Muscle of leg (tissue), 11 donors: Measurements from ENCODE around the gene OR4L1. TPM values are rescaled to one million over a fixed set of nuclear protein-coding genes. Genes with fewer than 3 reads are reported as not detected.

Source experiments
- DNase-seq: peaks from one replicate; pipeline ENCODE4 v3.0.0; 2013
- H3K27ac ChIP-seq: one replicate; pipeline ENCODE4 v1.5.1; 2013; ENCODE audit warnings: mild to moderate bottlenecking, low read length, control low read depth
- H3K27me3 ChIP-seq: one replicate; pipeline ENCODE4 v1.6.1; 2013; ENCODE audit warnings: low read length; ENCODE audit not compliant: control insufficient read depth, insufficient read depth
- H3K36me3 ChIP-seq: one replicate; pipeline ENCODE4 v1.6.1; 2013; ENCODE audit warnings: low read length; ENCODE audit not compliant: control insufficient read depth, insufficient read depth
- H3K4me1 ChIP-seq: one replicate; pipeline ENCODE4 v1.6.1; 2013; ENCODE audit warnings: low read length; ENCODE audit not compliant: control insufficient read depth, insufficient read depth
- H3K4me3 ChIP-seq: one replicate; pipeline ENCODE4 v1.5.1; 2013; ENCODE audit warnings: low read length, control low read depth
- H3K9me3 ChIP-seq: replicated peaks from 2 replicates; pipeline ENCODE4 v1.6.1; 2013; ENCODE audit warnings: low read depth, low read length; ENCODE audit not compliant: control insufficient read depth
- WGBS: methylation state at CpG from one replicate; pipeline ENCODE4 v1.1.5; 2013; ENCODE audit warnings: missing lambda C conversion rate; ENCODE audit not compliant: insufficient coverage; 5-methylcytosine and 5-hydroxymethylcytosine counted together
- polyA plus RNA-seq, 8 donors: library from polyadenylated mRNA; unstranded; fragments of 120-200 nt; gene quantifications; one replicate each; pipeline versions ENCODE4 v1.2.1 to v1.2.3, GENCODE V29; 2013; ENCODE audit warnings: inconsistent platforms in 1 of 8, low replicate concordance in 1 of 8; ENCODE audit not compliant: insufficient read length in 8 of 8, insufficient read depth in 1 of 8
- total RNA-seq: library from RNA; stranded (reverse); fragments of 120-200 nt; gene quantifications from one replicate; pipeline ENCODE4 v1.2.4, GENCODE V29; 2013

Gene OR4L1
- total and polyA plus RNA-seq, 9 donors, result not detected

GRCh38 chr14:20110438-20110837, 50.6 kb downstream of the OR4L1 start, which contains the start of gene OR4K17:
Gene OR4K17, plus strand, starts transcription at chr14:20110739. Its CDS starts 6,761 bp downstream, at chr14:20117500.
- H3K36me3 ChIP-seq, result no peaks in the 10 kb centered on the region
- H3K4me3 ChIP-seq, result no peak within 1 kb of the TSS
- H3K9me3 ChIP-seq, result peaks cover 15% of the 10 kb centered on the region
- H3K4me1 ChIP-seq, result no peaks in the 10 kb centered on the region
- H3K27ac ChIP-seq, result no peak within 1 kb of the TSS
- 28% methylated on average over 2 of the region's 3 CpGs for WGBS
- H3K27me3 ChIP-seq, result no peaks in the 10 kb centered on the region
- no peak for DNase-seq

Other genes with a start within 250 kb of the OR4L1 start
- not detected for gene OR4K2, start 184.9 kb upstream of the OR4L1 start, total RNA-seq
- gene OR4K2, start 184.9 kb upstream of the OR4L1 start, polyA plus RNA-seq, result under 1 TPM in 2 of 8 donors, not detected in 6; 0.03 to 0.19 TPM
- not detected for gene OR4K5, start 139.4 kb upstream of the OR4L1 start, total RNA-seq
- not detected for gene OR4K5, start 139.4 kb upstream of the OR4L1 start, polyA plus RNA-seq
- gene OR4K1, start 129.1 kb upstream of the OR4L1 start, total RNA-seq, result not detected
- not detected for gene OR4K1, start 129.1 kb upstream of the OR4L1 start, polyA plus RNA-seq
- gene OR4K15, start 84.5 kb upstream of the OR4L1 start, total RNA-seq, result not detected
- not detected for gene OR4K15, start 84.5 kb upstream of the OR4L1 start, polyA plus RNA-seq
- gene OR4Q2, start 57.9 kb upstream of the OR4L1 start, total RNA-seq, result not detected
- gene OR4Q2, start 57.9 kb upstream of the OR4L1 start, polyA plus RNA-seq, result not detected
- gene OR4K14, start 40.7 kb upstream of the OR4L1 start, total RNA-seq, result not detected
- not detected for gene OR4K14, start 40.7 kb upstream of the OR4L1 start, polyA plus RNA-seq
- gene OR4K13, start 24.0 kb upstream of the OR4L1 start, total RNA-seq, result not detected
- gene OR4K13, start 24.0 kb upstream of the OR4L1 start, polyA plus RNA-seq, result under 1 TPM in 2 of 8 donors, not detected in 6; 0.03 to 0.04 TPM
- not detected for gene OR4K17, start 50.7 kb downstream of the OR4L1 start, total RNA-seq
- under 1 TPM in 5 of 8 donors, not detected in 3; 0.03 to 0.13 (median 0.05) TPM for gene OR4K17, start 50.7 kb downstream of the OR4L1 start, polyA plus RNA-seq
- gene OR4N5, start 78.8 kb downstream of the OR4L1 start, total RNA-seq, result not detected
- not detected for gene OR4N5, start 78.8 kb downstream of the OR4L1 start, polyA plus RNA-seq
- not detected for gene OR11G2, start 130.9 kb downstream of the OR4L1 start, total RNA-seq
- gene OR11G2, start 130.9 kb downstream of the OR4L1 start, polyA plus RNA-seq, result not detected
- gene OR11H6, start 163.7 kb downstream of the OR4L1 start, total RNA-seq, result not detected
- not detected for gene OR11H6, start 163.7 kb downstream of the OR4L1 start, polyA plus RNA-seq
- gene OR11H7, start 168.9 kb downstream of the OR4L1 start, total RNA-seq, result not detected
- gene OR11H7, start 168.9 kb downstream of the OR4L1 start, polyA plus RNA-seq, result under 1 TPM in 3 of 8 donors, not detected in 5; 0.15 to 0.38 (median 0.31) TPM
- not detected for gene OR11H4, start 179.2 kb downstream of the OR4L1 start, total RNA-seq
- gene OR11H4, start 179.2 kb downstream of the OR4L1 start, polyA plus RNA-seq, result not detected
- gene TTC5, start 245.9 kb downstream of the OR4L1 start, total RNA-seq, result 16.0 TPM
- gene TTC5, start 245.9 kb downstream of the OR4L1 start, polyA plus RNA-seq, result 10 to 100 TPM in 7 of 8 donors, 1 to 10 TPM in 1; 9.6 to 15.9 (median 11.7) TPM